Adipose tissue (tissue), 3 donors: ENCODE results near the gene MDM2. TPM values are rescaled to one million over a fixed set of nuclear protein-coding genes. Genes with fewer than 3 reads are reported as not detected.
"Not testable (repeated sequence)": the region's sequence is repeated elsewhere in the genome, so short reads cannot be mapped to it uniquely, and the experiment has no call there.

Experiments
- H3K27ac ChIP-seq: one replicate; pipeline ENCODE4 v1.5.1; 2013; ENCODE audit warnings: low read depth, low read length
- WGBS, 3 donors: extraction: QIAGEN DNeasy Blood & Tissue Kit; methylation state at CpG; one replicate each; pipeline ENCODE4 v1.1.7; 2013; 5-methylcytosine and 5-hydroxymethylcytosine counted together
- polyA plus RNA-seq, 3 donors: library from polyadenylated mRNA; stranded (reverse); fragments of 200-250 nt; gene quantifications; one replicate each; pipeline ENCODE4 v1.2.3, GENCODE V29; 2013
- donor health status: healthy with polysubstance abuse.
- donor health status: Bipolar disorder and iron deficiency.
- donor health status: healthy.

The MDM2 gene
- polyA plus RNA-seq, 3 donors = 9.2 to 19.6 (median 10.7) TPM

DNA sequence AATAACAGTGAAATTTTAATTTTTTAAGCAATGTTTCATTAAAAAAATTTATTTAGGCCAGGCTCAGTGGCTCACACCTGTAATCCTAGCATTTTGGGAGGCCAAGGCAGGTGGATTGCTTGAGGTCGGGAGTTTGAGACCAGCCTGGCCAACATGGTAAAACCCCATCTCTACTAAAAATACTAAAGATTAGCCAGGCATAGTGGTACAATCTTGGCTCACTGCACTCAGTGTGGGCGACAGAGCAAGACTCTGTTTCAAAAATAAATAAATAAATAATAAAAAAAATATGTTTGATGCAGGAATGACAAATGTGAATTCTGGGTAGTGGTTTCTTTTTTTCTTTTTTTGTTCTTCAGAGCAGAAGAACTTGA is 5.6 kb upstream of the MDM2 start:
- WGBS, 3 donors = 81 to 92% (median 87%) methylated on average over 2 of the region's 2 CpGs
- not testable (repeated sequence) for H3K27ac ChIP-seq

- 89 to 93% (median 92%) methylated on average over 19 of the region's 19 CpGs for WGBS, 3 donors
- H3K27ac ChIP-seq = not testable (repeated sequence)
Observed at GRCh38 chr12:68802911-68803651, 4.9 kb upstream of the MDM2 start.

- no peak overlapping the region for H3K27ac ChIP-seq
- WGBS, 3 donors = 77 to 95% (median 93%) methylated on average over 5 of the region's 5 CpGs
Observed at GRCh38 chr12:68803948-68804656, 3.9 kb upstream of the MDM2 start.

DNA sequence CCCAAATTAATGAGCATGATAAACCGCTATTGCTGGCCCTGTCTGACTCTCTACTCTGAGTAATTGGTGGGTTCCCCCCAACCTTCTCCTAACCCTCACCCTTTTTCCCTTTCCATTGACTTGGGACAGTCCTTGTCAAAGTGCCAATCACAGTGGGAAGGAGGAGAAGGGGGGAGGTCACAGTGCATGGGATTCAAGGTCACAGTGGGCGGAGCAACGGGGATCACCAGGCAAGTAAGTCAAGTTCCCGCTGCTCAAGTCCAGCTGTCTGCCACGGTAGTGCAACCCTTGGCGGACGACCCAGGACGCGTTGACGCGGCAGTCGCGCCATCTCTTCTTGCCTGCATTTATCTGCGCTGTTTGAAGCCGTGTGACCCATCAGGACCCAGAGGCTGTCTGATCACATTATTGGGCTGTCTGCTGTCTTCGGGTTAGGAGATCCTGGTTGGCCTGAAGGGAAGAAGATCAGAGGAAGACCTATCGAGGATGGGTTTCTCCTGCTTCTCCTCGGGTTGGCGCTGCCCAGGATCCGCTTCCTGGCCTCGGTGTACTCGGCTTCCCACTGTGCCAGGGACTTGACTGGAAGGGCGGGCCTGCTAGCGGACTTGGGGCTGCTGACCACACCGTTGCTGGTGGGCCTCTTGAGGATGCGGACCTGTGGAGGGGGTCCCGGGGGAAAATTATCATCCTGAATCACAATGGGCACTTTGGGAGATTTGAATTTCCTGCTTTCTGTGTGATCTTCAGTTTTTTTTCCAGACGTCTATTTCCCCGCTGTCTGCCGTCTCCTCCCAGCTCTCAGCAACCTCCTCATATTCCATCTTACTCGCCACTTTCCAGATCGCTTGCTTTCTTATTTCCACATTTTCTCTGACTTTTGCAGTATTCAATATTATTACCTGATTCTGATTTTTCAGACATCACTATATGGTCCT is 3.1 kb upstream of the MDM2 start:
- H3K27ac ChIP-seq = no peak overlapping the region
- WGBS, 3 donors = 59 to 88% (median 88%) methylated on average over 29 to 32 of the region's 32 CpGs

DNA sequence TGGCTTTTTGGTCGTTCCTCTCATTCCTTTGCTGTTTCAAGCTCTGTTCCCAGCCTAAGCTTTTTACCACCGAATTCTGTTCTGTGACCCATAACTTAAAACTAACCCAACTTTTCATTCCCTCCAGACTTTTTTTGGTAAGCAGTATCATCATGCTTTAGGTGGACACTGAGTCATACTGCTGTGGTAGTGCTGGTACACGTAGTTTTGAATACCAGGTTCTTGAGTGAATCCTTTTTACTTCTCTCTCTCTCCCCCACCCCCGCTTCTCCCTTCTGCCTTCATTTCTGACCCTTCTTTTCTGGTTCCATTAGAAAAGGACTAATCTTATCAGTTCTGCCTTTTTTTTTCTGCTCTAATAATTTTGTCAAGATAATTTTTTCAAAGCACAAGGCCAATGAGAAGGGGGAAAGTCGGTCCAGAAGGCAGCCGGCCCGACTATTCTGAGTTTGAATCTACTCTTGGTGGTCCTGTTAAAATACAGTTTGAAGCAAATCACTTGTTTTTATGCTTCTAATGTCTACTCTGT is 2.3 kb upstream of the MDM2 start:
- H3K27ac ChIP-seq = no peak overlapping the region

GRCh38 chr12:68806488-68807237 is 1.3 kb upstream of the MDM2 start:
- no peak overlapping the region for H3K27ac ChIP-seq
- 80 to 82% (median 82%) methylated on average over 18 of the region's 18 CpGs for WGBS, 3 donors

More for the DNA sequence above, 2.3 kb upstream of the MDM2 start:
- 62 to 95% (median 93%) methylated on average over 7 of the region's 7 CpGs for WGBS, 3 donors

GRCh38 chr12:68807274-68807575 is 752 bp upstream of the MDM2 start:
- H3K27ac ChIP-seq = not testable (repeated sequence)
- 12 to 16% (median 13%) methylated on average over 10 of the region's 10 CpGs for WGBS, 3 donors

DNA sequence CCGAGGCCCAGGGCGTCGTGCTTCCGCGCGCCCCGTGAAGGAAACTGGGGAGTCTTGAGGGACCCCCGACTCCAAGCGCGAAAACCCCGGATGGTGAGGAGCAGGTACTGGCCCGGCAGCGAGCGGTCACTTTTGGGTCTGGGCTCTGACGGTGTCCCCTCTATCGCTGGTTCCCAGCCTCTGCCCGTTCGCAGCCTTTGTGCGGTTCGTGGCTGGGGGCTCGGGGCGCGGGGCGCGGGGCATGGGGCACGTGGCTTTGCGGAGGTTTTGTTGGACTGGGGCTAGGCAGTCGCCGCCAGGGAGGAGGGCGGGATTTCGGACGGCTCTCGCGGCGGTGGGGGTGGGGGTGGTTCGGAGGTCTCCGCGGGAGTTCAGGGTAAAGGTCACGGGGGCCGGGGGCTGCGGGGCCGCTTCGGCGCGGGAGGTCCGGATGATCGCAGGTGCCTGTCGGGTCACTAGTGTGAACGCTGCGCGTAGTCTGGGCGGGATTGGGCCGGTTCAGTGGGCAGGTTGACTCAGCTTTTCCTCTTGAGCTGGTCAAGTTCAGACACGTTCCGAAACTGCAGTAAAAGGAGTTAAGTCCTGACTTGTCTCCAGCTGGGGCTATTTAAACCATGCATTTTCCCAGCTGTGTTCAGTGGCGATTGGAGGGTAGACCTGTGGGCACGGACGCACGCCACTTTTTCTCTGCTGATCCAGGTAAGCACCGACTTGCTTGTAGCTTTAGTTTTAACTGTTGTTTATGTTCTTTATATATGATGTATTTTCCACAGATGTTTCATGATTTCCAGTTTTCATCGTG is 612 bp downstream of the MDM2 start:
- peak overlapping the region; percentile 79 for H3K27ac ChIP-seq
- 0 to 1% (median 0%) methylated on average over 50 to 61 of the region's 61 CpGs for WGBS, 3 donors

- WGBS, 3 donors = 62 to 83% (median 79%) methylated on average over 12 of the region's 12 CpGs
- no peak overlapping the region for H3K27ac ChIP-seq
Observed at GRCh38 chr12:68809190-68810026, 1.4 kb downstream of the MDM2 start.

GRCh38 chr12:68810027-68810389 is 2.0 kb downstream of the MDM2 start:
- WGBS, 3 donors = 92 to 94% (median 92%) methylated on average over 13 of the region's 13 CpGs

DNA sequence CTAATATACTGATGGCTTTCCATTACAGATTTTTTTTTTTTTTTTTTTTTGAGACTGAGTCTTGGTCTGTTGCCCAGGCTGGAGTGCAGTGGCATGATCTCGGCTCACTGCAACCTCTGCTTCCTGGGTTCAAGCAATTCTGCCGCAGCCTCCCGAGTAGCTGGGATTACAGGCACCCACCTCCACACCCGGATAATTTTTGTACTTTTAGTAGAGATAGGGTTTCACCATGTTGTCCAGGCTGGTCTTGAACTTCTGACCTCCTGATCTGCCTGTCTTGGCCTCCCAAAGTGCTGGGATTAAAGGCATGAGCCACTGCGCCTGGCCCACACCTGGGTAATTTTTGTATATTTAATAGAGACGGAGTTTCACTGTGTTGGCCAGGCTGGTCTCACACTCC is 3.6 kb downstream of the MDM2 start:
- WGBS, 3 donors = 77 to 85% (median 85%) methylated on average over 6 of the region's 6 CpGs
- not testable (repeated sequence) for H3K27ac ChIP-seq

More at GRCh38 chr12:68810027-68810389, 2.0 kb downstream of the MDM2 start:
- H3K27ac ChIP-seq = not testable (repeated sequence)

- no peak overlapping the region for H3K27ac ChIP-seq
- WGBS, 3 donors = 69 to 79% (median 78%) methylated on average over 1 of the region's 1 CpG
Observed at GRCh38 chr12:68812553-68813241, 4.7 kb downstream of the MDM2 start.

DNA sequence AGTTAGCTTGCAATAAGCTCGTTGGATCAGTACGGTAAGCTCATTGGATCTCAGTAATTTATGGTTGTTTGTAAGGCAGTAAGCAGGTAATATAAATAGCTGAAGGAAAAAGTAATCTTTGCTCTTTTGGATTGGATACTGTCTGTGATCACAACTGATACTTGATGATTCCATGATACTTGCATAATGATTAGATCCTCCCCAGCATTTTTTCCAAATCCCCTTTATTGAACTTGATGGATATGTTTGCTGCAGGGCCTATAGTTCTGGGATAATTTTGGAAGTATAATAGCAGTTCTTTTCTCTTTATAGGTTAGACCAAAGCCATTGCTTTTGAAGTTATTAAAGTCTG is 5.2 kb downstream of the MDM2 start:
- no peak overlapping the region for H3K27ac ChIP-seq
- 73 to 88% (median 82%) methylated on average over 2 of the region's 2 CpGs for WGBS, 3 donors

DNA sequence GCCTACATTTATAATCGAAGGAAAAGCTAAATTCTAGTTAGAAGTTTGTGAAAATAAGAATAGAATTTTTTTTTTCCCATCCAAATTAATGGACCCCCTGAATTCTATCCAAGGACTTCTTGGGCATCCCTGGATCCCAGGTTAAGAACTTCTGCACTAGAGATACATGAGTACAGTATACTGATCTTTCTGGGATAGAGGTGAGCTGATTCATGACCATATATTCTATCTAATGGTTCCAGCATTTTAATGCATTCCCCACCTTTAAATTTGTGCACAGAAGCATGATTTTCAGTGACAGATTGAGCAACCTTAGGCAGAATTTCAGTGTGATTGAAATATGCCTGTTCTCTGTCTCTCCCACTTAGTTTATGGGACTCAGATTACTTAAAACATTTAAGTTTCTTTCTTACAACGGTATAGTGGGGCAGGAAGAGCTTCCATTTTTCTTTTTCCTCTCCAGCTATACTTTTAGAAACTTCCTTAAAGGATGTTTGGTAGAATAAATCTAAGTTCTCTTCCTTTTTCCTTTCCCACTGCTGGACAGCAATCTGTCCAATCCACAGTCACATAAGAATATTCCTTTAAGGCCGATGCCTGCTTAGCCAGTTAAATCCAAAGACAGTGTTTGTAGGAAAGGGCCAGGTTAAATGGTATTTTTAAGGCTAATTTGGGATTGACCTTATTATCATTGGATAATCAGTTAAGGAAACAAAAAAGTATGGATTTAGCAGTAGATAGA is 6.7 kb downstream of the MDM2 start:
- WGBS, 3 donors = 66 to 82% (median 70%) methylated on average over 3 of the region's 3 CpGs
- no peak overlapping the region for H3K27ac ChIP-seq

GRCh38 chr12:68815232-68815927 is 7.4 kb downstream of the MDM2 start:
- H3K27ac ChIP-seq = no peak overlapping the region
- 77 to 88% (median 84%) methylated on average over 5 of the region's 5 CpGs for WGBS, 3 donors
